Retinal pigment epithelial cell (primary cell): ENCODE data around the gene ARID4B.

Source experiments
- DNase-seq: peaks from one replicate; pipeline ENCODE4 v3.0.0-alpha.2; 2010; ENCODE audit warnings: low read depth
- H3K4me3 ChIP-seq: 2 replicates; pipeline ENCODE4 v1.5.1; 2011; ENCODE audit warnings: mild to moderate bottlenecking, low read length, control low read depth, moderate library complexity
- CTCF ChIP-seq: conservative IDR thresholded peaks from 2 replicates; pipeline ENCODE4 v1.5.1; 2011; ENCODE audit warnings: low read depth, low read length, control low read depth, inconsistent platforms

Gene ARID4B

DNA sequence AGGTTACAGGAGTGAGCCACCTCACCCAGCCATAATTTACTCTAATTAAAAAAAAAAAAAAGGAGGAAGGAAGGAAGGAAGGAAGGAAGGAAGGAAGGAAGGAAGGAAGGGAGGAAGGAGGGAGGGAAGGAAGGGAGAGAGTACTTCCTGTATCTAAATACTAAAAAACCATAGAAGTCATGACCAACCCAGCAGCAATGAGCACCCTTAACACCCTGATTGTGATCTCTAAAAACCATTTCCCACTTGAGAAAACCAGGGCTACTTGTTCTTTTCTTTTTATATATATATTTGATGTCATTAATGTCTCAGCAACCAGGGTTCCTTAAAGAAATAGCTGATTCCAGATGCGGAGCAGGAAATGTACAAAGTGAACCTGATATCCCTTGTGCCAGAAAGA lies 31.2 kb downstream of the ARID4B start:
- no peak for TF ChIP-seq CTCF
- no peak for DNase-seq
- no peak overlapping the region for H3K4me3 ChIP-seq

DNA sequence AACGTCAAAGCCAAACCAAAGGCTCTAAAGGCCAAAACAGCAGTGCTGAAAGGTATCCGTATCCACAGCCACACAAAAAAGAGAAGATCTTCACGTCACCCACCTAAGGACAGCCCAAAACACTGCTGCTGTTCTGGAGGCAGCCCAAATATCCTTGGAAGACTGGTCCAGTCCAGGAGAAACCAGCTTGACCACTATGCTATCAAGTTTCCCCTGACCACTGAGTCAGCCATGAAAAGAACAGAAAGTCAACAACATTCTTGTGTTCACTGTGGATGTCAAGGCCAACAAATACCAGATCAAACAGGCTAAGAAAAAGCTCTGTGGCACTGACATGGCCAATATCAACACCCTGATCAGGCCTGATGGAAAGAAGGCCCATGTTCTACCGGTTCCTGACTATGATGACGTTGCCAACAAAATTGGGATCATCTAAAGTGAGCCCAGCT lies 32.1 kb downstream of the ARID4B start:
- H3K4me3 ChIP-seq: no peak overlapping the region
- DNase-seq: no peak
- no peak for TF ChIP-seq CTCF

DNA sequence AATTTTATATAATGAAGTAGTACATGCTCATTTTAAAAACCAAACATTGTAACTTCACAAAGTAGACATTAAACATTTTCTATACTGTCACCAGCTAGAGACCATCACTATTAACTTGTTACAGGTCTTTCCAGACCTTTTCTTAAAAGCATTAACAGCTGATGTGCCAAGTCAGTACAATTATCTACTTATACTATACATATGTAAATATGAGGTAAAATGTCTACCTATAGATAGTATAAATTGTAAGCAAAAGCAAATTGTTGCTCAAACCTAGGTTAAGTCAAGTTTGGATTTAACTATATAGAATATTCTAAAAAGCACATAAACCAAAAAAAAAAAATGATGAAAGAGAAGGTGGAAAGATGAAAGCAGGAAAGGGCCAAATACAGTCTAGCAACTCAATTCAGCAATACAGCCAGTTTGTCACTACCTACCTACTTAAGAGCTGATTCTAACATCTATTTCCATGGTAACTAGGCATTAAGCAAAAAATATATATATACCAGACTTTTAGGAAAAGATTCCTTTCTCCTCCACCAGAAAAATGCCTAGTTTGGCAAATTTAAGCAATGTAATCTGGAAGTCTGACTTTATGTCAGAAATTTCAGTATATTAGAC lies 34.5 kb downstream of the ARID4B start:
- no peak for DNase-seq
- H3K4me3 ChIP-seq: no peak overlapping the region
- TF ChIP-seq CTCF: no peak

GRCh38 chr1:235292790-235293189 lies 35.2 kb downstream of the ARID4B start:
- H3K4me3 ChIP-seq: no peak overlapping the region
- TF ChIP-seq CTCF: no peak
- no peak for DNase-seq

GRCh38 chr1:235291599-235292091 lies 36.3 kb downstream of the ARID4B start:
- TF ChIP-seq CTCF: no peak
- DNase-seq: no peak
- H3K4me3 ChIP-seq: no peak overlapping the region

- no peak overlapping the region for H3K4me3 ChIP-seq
- no peak for TF ChIP-seq CTCF
- no peak for DNase-seq
Observed at GRCh38 chr1:235290740-235291502, 37.1 kb downstream of the ARID4B start.
